Prostate gland (tissue), 2 donors: Measurements from ENCODE around the gene NT5DC1.

Experiments
- CTCF ChIP-seq, 4 experiments: fragments of 200-600 bp in 2 of 4; fragments of 450-650 bp in 2 of 4; sonication (generic) in 2 of 4; IDR thresholded peaks; 1 replicate in 3 of 4; 2 replicates in 1 of 4; pipeline ENCODE4 v1.5.1; 2016 to 2019; ENCODE audit warnings: antibody characterized with exemption in 4 of 4, mild to moderate bottlenecking in 2 of 4, moderate library complexity in 2 of 4
- POLR2A ChIP-seq: fragments of 450-650 bp; IDR thresholded peaks from one replicate; pipeline ENCODE4 v1.6.1; 2016; ENCODE audit warnings: antibody characterized with exemption, mild to moderate bottlenecking
- POLR2AphosphoS5 ChIP-seq: sonication (generic); formaldehyde crosslinking; IDR thresholded peaks from one replicate; pipeline ENCODE4 v1.6.1; 2017; ENCODE audit warnings: antibody characterized with exemption

- TF ChIP-seq CTCF (IDR thresholded peaks at IDR 0.05) (no peak), POLR2A (no peak), POLR2AphosphoS5 (no peak)
These were observed 190.1 kb downstream of the NT5DC1 start for GRCh38 chr6:116290799-116291198.
